HS-27A (cell line): Measurements from ENCODE around the gene CARD16.

Source experiments
- DNase-seq: peaks from one replicate; pipeline ENCODE4 v3.0.0-alpha.2; 2012; ENCODE audit warnings: low read depth, missing footprints

The CARD16 gene

GRCh38 chr11:104992781-104993180 lies 52.4 kb downstream of the CARD16 start:
- DNase-seq, result no peak

DNA sequence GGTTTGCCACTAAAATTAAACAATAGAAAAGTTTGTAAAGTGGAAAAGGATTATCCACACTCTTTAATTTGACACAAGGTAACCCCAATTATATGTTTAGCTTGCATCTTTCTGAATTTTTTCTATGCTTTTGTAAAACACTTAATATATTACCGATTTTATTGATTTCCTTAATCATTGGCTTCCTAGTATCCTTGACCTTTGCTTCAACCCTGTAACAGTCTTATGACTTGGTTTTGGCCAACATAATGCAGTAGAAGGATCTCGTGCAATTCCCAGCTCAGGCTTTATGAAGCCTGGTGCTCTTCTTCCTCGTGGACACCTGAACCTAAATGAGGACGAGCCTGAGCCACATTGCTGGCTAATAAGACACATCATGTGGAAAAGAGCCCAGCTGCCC lies 53.1 kb downstream of the CARD16 start:
- no peak for DNase-seq
